GM18502 (cell line): Measurements from ENCODE around the gene SAPCD1.
"Not testable (repeated sequence)": the region's sequence is repeated elsewhere in the genome, so short reads cannot be mapped to it uniquely, and the experiment has no call there.

Experiments used
- ATAC-seq: cut with Tn5 transposase; IDR thresholded peaks from one replicate; pipeline ENCODE4 v1.9.1; 2021; ENCODE audit warnings: mild to moderate bottlenecking; ENCODE audit not compliant: unreplicated experiment, poor library complexity

Gene SAPCD1

GRCh38 chr6:31775633-31776484 lies 13.4 kb downstream of the SAPCD1 start:
- ATAC-seq = no peak

GRCh38 chr6:31776485-31776988 lies 14.1 kb downstream of the SAPCD1 start:
- peak; percentile 26 for ATAC-seq

GRCh38 chr6:31776989-31777666 lies 14.7 kb downstream of the SAPCD1 start, which contains the start of gene VWA7:
Gene VWA7, minus strand, starts transcription at chr6:31777328. Its CDS starts 549 bp downstream, at chr6:31776779.
- ATAC-seq = peak; percentile 77

- no peak for ATAC-seq
Measured at GRCh38 chr6:31777667-31778050, 15.2 kb downstream of the SAPCD1 start.

- ATAC-seq = no peak
Measured at GRCh38 chr6:31778193-31778592, 15.7 kb downstream of the SAPCD1 start.

GRCh38 chr6:31778999-31779885 lies 16.8 kb downstream of the SAPCD1 start:
- no peak for ATAC-seq

GRCh38 chr6:31779908-31780307 lies 17.5 kb downstream of the SAPCD1 start:
- no peak for ATAC-seq

GRCh38 chr6:31780507-31781243 lies 18.2 kb downstream of the SAPCD1 start:
- no peak for ATAC-seq

- no peak for ATAC-seq
Measured at GRCh38 chr6:31781244-31782125, 19.0 kb downstream of the SAPCD1 start.

GRCh38 chr6:31782126-31782855 lies 19.8 kb downstream of the SAPCD1 start:
- ATAC-seq = no peak

- no peak for ATAC-seq
Measured at GRCh38 chr6:31784098-31784925, 21.9 kb downstream of the SAPCD1 start.

- ATAC-seq = no peak
Measured at GRCh38 chr6:31785475-31785874, 23.0 kb downstream of the SAPCD1 start.

- ATAC-seq = no peak
Measured at GRCh38 chr6:31791324-31792089, 29.1 kb downstream of the SAPCD1 start.

- no peak for ATAC-seq
Measured at GRCh38 chr6:31792090-31792374, 29.6 kb downstream of the SAPCD1 start.

- no peak for ATAC-seq
Measured at GRCh38 chr6:31792761-31793171, 30.3 kb downstream of the SAPCD1 start.

GRCh38 chr6:31793927-31794245 lies 31.4 kb downstream of the SAPCD1 start:
- not testable (repeated sequence) for ATAC-seq

- no peak for ATAC-seq
Measured at GRCh38 chr6:31794294-31794865, 31.9 kb downstream of the SAPCD1 start.
